Measurements from ENCODE around the gene CALN1. TPM values are rescaled to one million over a fixed set of nuclear protein-coding genes. Genes with fewer than 3 reads are reported as not detected.

CALN1 gene
- total and polyA plus RNA-seq, 2 of the 8 experiments (the other 6 are each of a cell fraction or from before 2014, with no cell fraction given), result 6.4 to 15.2 TPM

DNA sequence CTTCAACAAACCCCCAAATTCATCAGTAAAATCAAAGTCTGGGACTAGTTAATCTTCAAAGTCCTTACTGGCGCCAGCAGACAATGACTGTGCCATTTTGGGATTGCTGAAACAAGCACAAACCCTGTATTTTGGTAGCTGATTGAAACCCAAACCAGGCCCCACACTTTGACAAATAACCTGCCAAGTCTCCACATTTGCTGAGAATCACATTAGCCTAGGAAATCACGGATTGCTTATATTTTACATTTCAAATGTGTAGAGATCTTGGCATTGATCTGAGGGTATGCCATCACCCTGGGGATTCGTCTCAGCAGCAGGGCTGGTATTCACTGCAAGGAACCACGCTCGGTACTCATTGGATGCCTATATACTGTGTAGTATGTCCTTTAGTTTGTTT, 501.1 kb downstream of the CALN1 start:
- Histone ChIP-seq H3K36me3 (ENCODE audit: control insufficient read depth in 2 of 4, insufficient read depth in 4 of 4, low read length in 3 of 4) (no peaks in the 10 kb centered on the region), H2BK12ac (ENCODE audit: low read depth, low read length) (no peak overlapping the region), H3K23me2 (ENCODE audit: low read depth, low read length) (no peaks in the 10 kb centered on the region), H2BK20ac (ENCODE audit: low read length) (no peak overlapping the region), H3K79me2 (ENCODE audit: control insufficient read depth in 1 of 2, insufficient read depth in 2 of 2, low read length in 2 of 2) (no peaks in the 10 kb centered on the region), H2AK5ac (ENCODE audit: low read depth, low read length) (no peak overlapping the region), H3K18ac (ENCODE audit: extremely low read depth, low read length) (no peak overlapping the region), H4K91ac (replicated peaks; ENCODE audit: insufficient read length, low read length) (no peak overlapping the region), H3K56ac (replicated peaks; ENCODE audit: insufficient read length, low read depth, low read length) (no peak overlapping the region), H2BK5ac (ENCODE audit: low read depth, low read length) (no peak overlapping the region), H2AFZ (ENCODE audit: low read length) (no peak overlapping the region), H4K5ac (ENCODE audit: insufficient read length, low read depth, low read length) (no peak overlapping the region), H3K4me3 (ENCODE audit: extremely low read depth in 1 of 4, insufficient read depth in 2 of 4, low read depth in 3 of 4, low read length in 4 of 4) (no peak overlapping the region), H3K4me1 (replicated peaks in 1 of 4; ENCODE audit: control insufficient read depth in 3 of 4, insufficient read depth in 4 of 4, low read length in 3 of 4) (no peaks in the 10 kb centered on the region), H3K27ac (ENCODE audit: low read depth, low read length) (no peak overlapping the region), H2BK120ac (replicated peaks; ENCODE audit: low read depth, low read length) (no peak overlapping the region), H3K79me1 (ENCODE audit: low read depth, low read length) (no peaks in the 10 kb centered on the region), H3K4ac (replicated peaks; ENCODE audit: insufficient read length, low read depth, low read length) (no peak overlapping the region), H2BK15ac (ENCODE audit: low read length) (no peak overlapping the region), H3K27me3 (replicated peaks in 1 of 4; ENCODE audit: control insufficient read depth in 3 of 4, extremely low read depth in 1 of 4, insufficient read depth in 3 of 4, low read length in 3 of 4) (no peaks in the 10 kb centered on the region), H4K8ac (ENCODE audit: extremely low read depth, insufficient read depth, low read length) (no peak overlapping the region), H3K14ac (ENCODE audit: insufficient read length) (no peak overlapping the region), H3K9ac (replicated peaks in 1 of 4; ENCODE audit: extremely low read depth in 1 of 4, low read depth in 3 of 4, low read length in 3 of 4) (no peak overlapping the region), H3K23ac (ENCODE audit: insufficient read length) (no peak overlapping the region), H3K9me3 (ENCODE audit: insufficient read depth in 2 of 2, low read depth in 1 of 2, low read length in 1 of 2) (no peaks in the 10 kb centered on the region), H4K20me1 (replicated peaks in 1 of 2; ENCODE audit: control insufficient read depth in 1 of 2, insufficient read depth in 2 of 2, low read length in 2 of 2) (no peaks in the 10 kb centered on the region), H3K4me2 (ENCODE audit: insufficient read depth in 1 of 2, low read depth in 2 of 2, low read length in 2 of 2) (no peak overlapping the region)
- WGBS, 2 experiments (ENCODE audit: extremely low coverage in 1 of 2, insufficient coverage in 1 of 2, insufficient read length in 1 of 2, insufficient replicate concordance in 2 of 2, low coverage in 1 of 2, low lambda C conversion rate in 2 of 2, missing lambda C conversion rate in 1 of 2), result 82% methylated on average over 5 of the region's 5 CpGs; no CpG with 5 or more reads in 1 of the 2 experiments
- POLR2A ChIA-PET (ENCODE audit: partially characterized antibody), result no interaction called here
- DNase-seq (ENCODE audit: low read depth in 1 of 2, low spot score in 2 of 2) (no peak), FAIRE-seq (no peak)
- CTCF ChIA-PET (ENCODE audit: partially characterized antibody), result interaction anchor here (1.2 kb wide), 1 partner anchor 29 kb away, joined by 3 read pairs; no protein-coding TSS in a partner anchor
- TF ChIP-seq PHF8 (conservative IDR thresholded peaks at IDR 0.05; ENCODE audit: low read depth, low read length) (no peak), GTF2F1 (IDR thresholded peaks at IDR 0.05; ENCODE audit: borderline replicate concordance, low read depth, low read length) (no peak), POU5F1 (IDR thresholded peaks at IDR 0.05; ENCODE audit: low read depth, low read length) (no peak), NRF1 (IDR thresholded peaks at IDR 0.05; ENCODE audit: low read depth, low read length) (no peak), TCF12 (IDR thresholded peaks at IDR 0.05; ENCODE audit: low read depth, low read length) (no peak), HDAC6 (IDR thresholded peaks at IDR 0.05; ENCODE audit: low read depth, low read length) (no peak), EZH2 (IDR thresholded peaks at IDR 0.05; ENCODE audit: low read depth, low read length, severe bottlenecking) (no peak)

All from H1 (cell line).